Hematopoietic multipotent progenitor cell (in vitro differentiated cells): ENCODE results near the gene ARHGAP26. TPM values are rescaled to one million over a fixed set of nuclear protein-coding genes. Genes with fewer than 3 reads are reported as not detected.

Source experiments
- DNase-seq, 3 donors: peaks; one replicate each; pipeline ENCODE4 v3.0.0-alpha.2; 2011 to 2015; ENCODE audit warnings: low read depth in 2 of 3, low spot score in 2 of 3
- total RNA-seq: library from RNA; depleted of rRNA; stranded (reverse); fragments of >200 nt; gene quantifications from one replicate; pipeline ENCODE4 v1.2.3, GENCODE V29; 2012

ARHGAP26 gene
- total RNA-seq, 1 donor, result 14.5 TPM

- DNase-seq, result peak in 2 of 3 donors; percentile 12 to 76
Observed at GRCh38 chr5:142869886-142870285, 99.7 kb downstream of the ARHGAP26 start.

- no peak for DNase-seq
Observed at GRCh38 chr5:142870532-142871362, 100.6 kb downstream of the ARHGAP26 start.

- no peak for DNase-seq
Observed at GRCh38 chr5:142871363-142872193, 101.4 kb downstream of the ARHGAP26 start.

GRCh38 chr5:142872217-142872616 lies 102.0 kb downstream of the ARHGAP26 start:
- DNase-seq, result no peak

GRCh38 chr5:142872795-142873194 lies 102.6 kb downstream of the ARHGAP26 start:
- no peak for DNase-seq

- no peak for DNase-seq
Observed at GRCh38 chr5:142873831-142874230, 103.7 kb downstream of the ARHGAP26 start.

GRCh38 chr5:142874540-142874939 lies 104.4 kb downstream of the ARHGAP26 start:
- no peak for DNase-seq

GRCh38 chr5:142875936-142876335 lies 105.8 kb downstream of the ARHGAP26 start:
- no peak for DNase-seq

- DNase-seq, result no peak
Observed at GRCh38 chr5:142876817-142877216, 106.6 kb downstream of the ARHGAP26 start.

- no peak for DNase-seq
Observed at GRCh38 chr5:142878111-142878510, 107.9 kb downstream of the ARHGAP26 start.

GRCh38 chr5:142878638-142879037 lies 108.5 kb downstream of the ARHGAP26 start:
- no peak for DNase-seq

GRCh38 chr5:142881076-142881783 lies 111.1 kb downstream of the ARHGAP26 start:
- peak in 2 of 3 donors; percentile 67 to 92 for DNase-seq

GRCh38 chr5:142881784-142882126 lies 111.6 kb downstream of the ARHGAP26 start:
- DNase-seq, result no peak

- DNase-seq, result no peak
Observed at GRCh38 chr5:142883025-142883424, 112.8 kb downstream of the ARHGAP26 start.

GRCh38 chr5:142883438-142883837 lies 113.3 kb downstream of the ARHGAP26 start:
- DNase-seq, result no peak

GRCh38 chr5:142884029-142884428 lies 113.9 kb downstream of the ARHGAP26 start:
- DNase-seq, result no peak

- DNase-seq, result no peak
Observed at GRCh38 chr5:142886211-142886610, 116.0 kb downstream of the ARHGAP26 start.

- no peak for DNase-seq
Observed at GRCh38 chr5:142886956-142887355, 116.8 kb downstream of the ARHGAP26 start.

- DNase-seq, result peak in 2 of 3 donors; percentile 12 to 50
Observed at GRCh38 chr5:142888469-142889085, 118.4 kb downstream of the ARHGAP26 start.

GRCh38 chr5:142892021-142892420 lies 121.8 kb downstream of the ARHGAP26 start:
- DNase-seq, result no peak

- no peak for DNase-seq
Observed at GRCh38 chr5:142894315-142894714, 124.1 kb downstream of the ARHGAP26 start.
